Kidney glomerular epithelial cell (primary cell): ENCODE data around the gene CELSR2.

Experiments used
- DNase-seq: peaks from one replicate; lab custom pipeline; 2025; lab: John Stamatoyannopoulos, UW

CELSR2 gene

GRCh38 chr1:109306832-109307273 is 57.5 kb downstream of the CELSR2 start, which contains the start of gene MYBPHL:
Gene MYBPHL, minus strand, starts transcription at chr1:109307011. Its CDS starts 20 bp downstream, at chr1:109306991.
- DNase-seq = no peak

- DNase-seq = no peak
Observed at GRCh38 chr1:109307274-109308021, 58.1 kb downstream of the CELSR2 start.

DNA sequence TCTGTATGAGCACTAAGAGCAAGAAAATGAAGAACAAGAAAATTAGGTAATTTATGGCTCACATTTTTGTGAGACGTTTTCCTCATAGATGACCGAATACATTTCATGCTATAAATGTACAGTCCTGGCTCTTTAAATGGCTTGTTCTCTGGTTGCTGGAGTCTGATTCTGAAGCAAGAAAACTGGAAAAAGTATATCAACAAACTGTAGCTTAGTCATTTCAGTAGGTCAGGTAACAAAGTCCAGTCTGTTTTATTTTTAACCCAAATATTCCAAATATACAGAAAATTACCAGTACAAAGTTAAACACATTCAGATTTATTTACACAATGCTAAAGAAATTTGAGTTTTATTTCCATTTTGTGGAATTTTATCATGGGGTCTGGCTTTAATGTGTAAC is 60.0 kb downstream of the CELSR2 start:
- no peak for DNase-seq

DNA sequence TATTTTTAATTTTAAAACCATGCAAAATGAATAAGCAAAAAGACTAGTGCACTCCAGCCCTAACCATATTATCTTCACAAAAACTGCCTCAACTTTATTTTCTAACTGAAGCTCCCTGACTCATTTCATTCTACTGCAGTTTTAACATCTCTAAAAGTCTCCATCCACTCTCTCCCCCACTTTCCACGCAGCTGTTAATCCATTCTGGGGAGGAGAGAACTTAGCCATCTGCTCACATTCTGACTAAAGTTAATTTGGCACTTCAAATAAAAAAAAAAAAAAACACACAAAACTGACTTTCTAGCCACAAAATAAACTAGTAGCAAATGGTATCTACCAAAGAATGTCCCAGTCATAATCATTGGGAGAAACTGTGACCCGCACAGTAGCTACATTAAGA is 62.9 kb downstream of the CELSR2 start:
- DNase-seq = no peak

DNA sequence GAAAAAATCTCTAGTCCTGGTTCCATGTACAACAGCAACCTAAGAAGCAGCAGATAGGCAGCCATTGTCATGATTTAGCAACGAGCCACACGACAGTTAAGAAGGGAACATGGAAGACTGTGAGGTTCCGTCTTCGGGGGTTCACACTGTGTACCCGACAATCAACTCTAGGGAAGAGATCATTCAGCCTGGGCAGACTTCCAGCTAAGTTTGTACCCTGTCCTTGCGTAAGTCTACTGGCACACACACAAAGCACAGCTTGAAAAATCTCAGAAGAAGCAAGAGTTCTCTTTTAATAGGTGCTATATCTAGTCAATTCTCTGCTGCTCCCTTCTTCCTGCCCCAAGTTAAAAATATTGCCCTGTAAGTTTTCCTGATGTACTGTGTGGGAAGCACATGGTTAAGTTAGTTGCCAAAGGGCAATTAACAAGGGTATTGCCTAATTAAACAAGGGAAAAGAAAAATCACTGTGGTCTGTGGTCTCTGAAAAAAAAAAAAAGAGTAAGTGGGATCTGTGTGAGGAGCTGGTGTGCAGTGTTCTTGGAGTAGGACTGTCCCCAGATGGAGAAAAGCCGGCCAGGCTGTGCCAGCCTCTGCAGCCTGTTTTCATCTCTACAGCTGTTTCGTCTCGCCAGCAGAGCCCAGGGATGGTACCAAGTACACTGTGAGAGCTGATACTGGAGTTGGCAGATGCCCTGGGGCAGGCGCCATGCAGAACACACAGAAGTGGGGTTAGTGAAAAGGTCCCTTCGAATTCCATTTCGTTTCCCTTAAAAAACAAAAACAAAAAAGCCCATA is 63.8 kb downstream of the CELSR2 start:
- no peak for DNase-seq

DNA sequence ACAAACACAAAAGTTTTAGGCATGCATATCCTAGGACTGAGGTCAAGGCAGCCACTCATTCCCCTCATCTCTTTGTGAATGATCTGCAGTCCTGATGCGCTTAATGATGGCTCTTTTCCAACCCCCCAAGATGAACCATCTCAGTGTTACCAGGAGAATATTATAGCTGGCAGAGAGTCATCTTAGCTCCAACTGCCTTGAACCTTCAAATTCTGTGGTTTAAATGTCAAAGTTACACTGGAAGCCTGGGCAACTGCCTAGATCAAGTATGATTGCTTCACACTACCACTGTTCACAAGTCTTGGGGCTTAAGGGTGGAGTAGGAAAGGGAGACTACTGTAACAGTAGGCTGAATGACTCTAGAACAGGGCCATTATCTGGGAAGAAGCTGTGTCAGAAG is 65.5 kb downstream of the CELSR2 start:
- DNase-seq = no peak

- no peak for DNase-seq
Observed at GRCh38 chr1:109315288-109315687, 65.9 kb downstream of the CELSR2 start.

DNA sequence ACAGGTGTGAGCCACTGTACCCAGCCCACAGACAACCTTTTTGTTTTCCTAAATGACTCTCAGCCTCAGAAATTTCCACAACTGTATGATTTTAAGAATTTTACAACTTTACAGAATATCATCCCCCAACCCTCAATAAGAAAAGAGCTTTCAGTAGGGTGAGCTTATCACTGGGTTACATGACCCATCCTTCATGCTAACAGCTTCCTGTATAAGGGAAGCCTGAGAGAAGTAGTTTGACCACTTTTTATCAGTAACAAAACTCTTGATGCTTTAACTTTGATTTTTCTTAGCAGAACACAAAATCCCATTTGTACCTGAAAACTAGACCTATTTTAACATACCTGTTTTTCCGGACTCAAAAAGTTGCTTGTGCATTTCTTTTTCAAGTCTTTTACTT is 67.2 kb downstream of the CELSR2 start:
- DNase-seq = no peak

DNA sequence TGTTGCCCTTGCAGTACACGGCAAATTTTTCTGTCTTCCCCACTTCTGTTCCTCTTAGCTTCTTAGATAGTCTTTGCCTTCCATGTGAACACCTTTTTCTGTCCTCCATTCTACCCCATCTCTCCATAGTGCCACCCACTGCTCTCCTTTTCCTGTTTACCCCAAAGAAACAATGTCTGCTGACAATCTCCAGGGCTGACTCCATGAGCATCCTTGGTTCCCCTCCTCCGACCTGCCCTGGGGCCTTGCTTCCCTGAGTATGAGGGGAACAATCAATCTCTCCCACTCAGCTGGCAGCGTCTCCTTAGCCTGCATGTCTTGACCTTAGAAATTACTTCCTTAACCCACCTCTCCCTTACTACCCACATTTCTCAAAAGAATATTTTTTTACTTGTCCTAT is 69.8 kb downstream of the CELSR2 start:
- no peak for DNase-seq

DNA sequence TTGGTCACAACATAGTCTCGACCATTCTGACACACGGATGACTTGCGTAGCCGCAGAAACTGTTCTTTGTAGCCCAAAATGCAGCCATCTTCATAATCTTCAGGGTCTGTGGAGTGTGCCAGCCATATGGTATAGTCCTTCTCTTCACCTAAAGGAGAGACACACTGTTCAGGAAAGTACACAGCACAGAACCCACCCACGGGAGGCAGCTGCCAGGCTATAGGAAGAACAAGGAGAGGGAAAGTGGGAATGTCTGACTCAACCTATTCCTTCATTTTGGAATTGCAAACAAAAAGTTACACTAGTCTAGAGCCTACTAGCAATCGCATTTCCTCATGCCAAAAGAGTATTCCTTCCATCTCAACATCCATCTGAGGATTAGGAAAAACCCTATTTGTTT is 73.6 kb downstream of the CELSR2 start:
- DNase-seq = no peak
